SKM-1 (cell line): ENCODE measurements around the gene GRB10.

Experiments used
- DNase-seq: peaks from one replicate; lab custom pipeline; 2025; ENCODE audit not compliant: unreplicated experiment; lab: John Stamatoyannopoulos, UW

The GRB10 gene

DNA sequence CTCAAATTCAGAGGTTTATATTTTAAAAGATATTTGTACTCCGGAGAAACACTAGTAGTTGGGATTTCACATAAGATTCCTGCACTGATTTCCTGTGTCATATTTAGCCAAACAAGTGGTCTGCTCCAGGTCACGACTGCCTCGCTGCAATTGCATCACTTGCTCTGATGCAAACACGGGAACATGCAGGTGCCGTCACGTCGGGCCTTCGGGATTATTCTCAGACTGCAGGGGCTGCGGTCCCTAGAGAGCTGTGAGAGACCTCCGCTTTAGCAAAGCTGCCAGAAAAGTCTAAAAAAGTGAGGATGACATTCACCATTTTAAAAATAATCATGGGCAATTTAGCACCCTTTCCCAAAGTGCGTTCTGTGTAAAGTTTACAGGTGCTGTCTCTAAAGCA is 124.0 kb downstream of the GRB10 start:
- no peak for DNase-seq

- DNase-seq, result no peak
Measured at GRCh38 chr7:50657912-50658311, 124.8 kb downstream of the GRB10 start.

- no peak for DNase-seq
Measured at GRCh38 chr7:50657341-50657873, 125.3 kb downstream of the GRB10 start.

- DNase-seq, result no peak
Measured at GRCh38 chr7:50656141-50656895, 126.4 kb downstream of the GRB10 start.

- no peak for DNase-seq
Measured at GRCh38 chr7:50655490-50655889, 127.2 kb downstream of the GRB10 start.

GRCh38 chr7:50655020-50655419 is 127.7 kb downstream of the GRB10 start:
- no peak for DNase-seq

GRCh38 chr7:50653981-50654425 is 128.7 kb downstream of the GRB10 start:
- DNase-seq, result no peak

DNA sequence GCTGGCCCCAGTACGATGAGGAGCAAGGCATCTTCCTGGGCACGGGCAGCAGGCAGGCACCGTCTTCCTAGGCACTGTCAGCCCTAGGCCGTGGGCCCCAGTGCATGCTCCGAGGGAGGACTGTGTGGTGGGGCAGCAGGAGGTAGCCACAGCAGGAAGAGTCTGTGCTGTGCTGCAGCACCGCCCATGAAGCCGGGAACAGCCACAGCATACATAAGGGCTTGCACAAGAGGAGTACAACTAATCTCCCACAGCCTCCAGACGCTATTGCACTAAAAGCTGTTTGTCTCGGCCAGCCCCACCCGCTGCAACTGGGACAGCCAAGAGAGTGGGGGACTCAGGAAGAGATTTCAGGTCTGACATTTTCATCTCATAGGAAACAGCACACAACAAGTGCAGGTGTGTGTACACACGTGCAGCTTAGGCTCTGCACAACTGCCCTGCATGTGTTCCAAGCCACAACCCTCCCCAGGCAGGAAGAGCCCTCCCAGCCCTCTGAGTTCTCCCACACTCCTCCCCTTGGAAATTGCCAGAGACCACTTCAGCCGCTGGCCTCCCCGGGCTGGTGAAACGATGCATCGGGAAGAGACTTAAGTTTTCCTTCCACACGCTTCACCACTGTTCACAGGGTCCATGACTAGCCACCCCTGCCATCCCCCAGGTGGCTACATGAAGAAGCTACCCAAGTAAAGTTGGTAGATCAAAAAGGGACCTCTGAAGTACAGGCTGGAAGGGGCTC is 129.4 kb downstream of the GRB10 start:
- no peak for DNase-seq

GRCh38 chr7:50652400-50653125 is 130.1 kb downstream of the GRB10 start:
- no peak for DNase-seq

DNA sequence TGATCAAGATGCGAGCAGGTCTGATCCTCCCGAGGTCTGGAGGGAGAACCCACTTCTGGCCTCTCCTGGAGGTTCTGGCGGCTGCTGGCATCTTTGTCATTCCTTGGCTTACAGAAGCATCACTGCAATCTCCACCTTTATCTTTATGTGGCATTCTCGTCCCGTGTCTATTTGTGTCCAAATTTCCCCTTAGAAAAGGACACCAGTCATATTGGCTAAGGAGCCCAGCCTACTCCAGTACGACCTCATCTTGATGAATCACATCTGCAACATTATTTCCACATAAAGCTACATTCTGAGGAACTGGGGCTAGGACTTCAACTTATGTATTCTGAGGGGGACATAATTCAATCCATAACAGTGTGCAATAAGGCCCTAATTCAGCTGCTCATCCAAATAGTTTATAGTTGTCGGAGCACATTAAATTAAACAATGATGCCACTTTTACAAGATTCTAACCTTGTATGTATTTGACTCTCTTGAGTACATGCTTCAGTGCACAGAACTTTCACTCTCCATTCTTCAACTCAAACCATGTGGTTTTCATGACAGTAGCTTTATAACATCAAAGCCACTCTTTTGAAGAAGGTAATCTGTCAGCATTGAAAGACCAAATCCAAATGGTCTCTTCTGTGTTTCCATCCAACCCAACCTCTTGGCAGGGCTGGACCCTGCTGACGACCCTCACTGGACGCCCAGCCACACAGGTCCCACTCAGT is 131.3 kb downstream of the GRB10 start:
- DNase-seq, result no peak

- DNase-seq, result no peak
Measured at GRCh38 chr7:50650057-50650664, 132.5 kb downstream of the GRB10 start.

- DNase-seq, result no peak
Measured at GRCh38 chr7:50649259-50649885, 133.3 kb downstream of the GRB10 start.

- no peak for DNase-seq
Measured at GRCh38 chr7:50648570-50649169, 134.0 kb downstream of the GRB10 start.

GRCh38 chr7:50648076-50648475 is 134.6 kb downstream of the GRB10 start:
- DNase-seq, result no peak

- no peak for DNase-seq
Measured at GRCh38 chr7:50647286-50647980, 135.3 kb downstream of the GRB10 start.

GRCh38 chr7:50646069-50646468 is 136.6 kb downstream of the GRB10 start:
- DNase-seq, result no peak

DNA sequence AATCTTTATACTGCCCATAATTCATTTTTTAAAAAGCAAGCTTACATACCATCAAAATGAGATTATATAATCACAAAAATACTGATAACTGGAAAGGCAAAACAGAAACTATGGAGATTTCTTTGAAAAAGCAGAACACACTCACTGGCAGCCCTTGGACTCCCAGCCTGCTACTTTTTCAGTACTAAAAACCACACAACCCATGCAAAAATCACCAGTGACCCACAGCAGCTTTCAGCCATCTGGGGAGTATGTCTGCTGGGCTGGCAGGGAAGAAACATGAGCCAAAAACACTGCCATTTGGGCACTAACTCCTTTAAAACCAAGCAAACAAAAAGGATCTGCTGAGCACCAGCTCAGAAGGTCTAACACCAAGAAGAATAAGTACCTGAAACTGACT is 137.5 kb downstream of the GRB10 start:
- no peak for DNase-seq

DNA sequence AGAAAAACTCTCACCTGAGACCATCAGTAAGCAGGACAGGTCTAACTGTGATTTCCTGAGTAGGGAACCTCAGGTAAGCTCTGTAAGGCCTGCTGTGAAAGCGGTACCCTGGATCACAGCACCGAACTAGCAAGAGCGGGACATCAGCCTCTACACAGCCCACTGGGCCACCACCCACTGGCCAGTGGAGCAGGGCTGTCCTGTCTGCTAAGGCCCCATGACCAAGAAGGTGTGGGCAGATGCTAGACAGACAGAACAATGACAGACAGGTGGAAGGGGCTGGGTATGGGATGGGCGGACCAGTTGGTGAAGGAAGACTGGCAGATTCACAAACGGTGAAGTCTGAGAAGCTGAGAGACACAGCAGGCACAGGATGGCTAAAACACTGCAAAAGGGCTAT is 138.1 kb downstream of the GRB10 start:
- no peak for DNase-seq

GRCh38 chr7:50644114-50644513 is 138.6 kb downstream of the GRB10 start:
- DNase-seq, result no peak
